GM15510 (cell line): ENCODE data around the gene TOB1.

Experiments used
- POLR2A ChIP-seq: IDR thresholded peaks from 3 replicates; pipeline ENCODE4 v1.6.1; 2011; ENCODE audit warnings: borderline replicate concordance; ENCODE audit not compliant: insufficient read length; ENCODE audit errors: extremely low read depth

Gene TOB1, protein sequence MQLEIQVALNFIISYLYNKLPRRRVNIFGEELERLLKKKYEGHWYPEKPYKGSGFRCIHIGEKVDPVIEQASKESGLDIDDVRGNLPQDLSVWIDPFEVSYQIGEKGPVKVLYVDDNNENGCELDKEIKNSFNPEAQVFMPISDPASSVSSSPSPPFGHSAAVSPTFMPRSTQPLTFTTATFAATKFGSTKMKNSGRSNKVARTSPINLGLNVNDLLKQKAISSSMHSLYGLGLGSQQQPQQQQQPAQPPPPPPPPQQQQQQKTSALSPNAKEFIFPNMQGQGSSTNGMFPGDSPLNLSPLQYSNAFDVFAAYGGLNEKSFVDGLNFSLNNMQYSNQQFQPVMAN

DNA sequence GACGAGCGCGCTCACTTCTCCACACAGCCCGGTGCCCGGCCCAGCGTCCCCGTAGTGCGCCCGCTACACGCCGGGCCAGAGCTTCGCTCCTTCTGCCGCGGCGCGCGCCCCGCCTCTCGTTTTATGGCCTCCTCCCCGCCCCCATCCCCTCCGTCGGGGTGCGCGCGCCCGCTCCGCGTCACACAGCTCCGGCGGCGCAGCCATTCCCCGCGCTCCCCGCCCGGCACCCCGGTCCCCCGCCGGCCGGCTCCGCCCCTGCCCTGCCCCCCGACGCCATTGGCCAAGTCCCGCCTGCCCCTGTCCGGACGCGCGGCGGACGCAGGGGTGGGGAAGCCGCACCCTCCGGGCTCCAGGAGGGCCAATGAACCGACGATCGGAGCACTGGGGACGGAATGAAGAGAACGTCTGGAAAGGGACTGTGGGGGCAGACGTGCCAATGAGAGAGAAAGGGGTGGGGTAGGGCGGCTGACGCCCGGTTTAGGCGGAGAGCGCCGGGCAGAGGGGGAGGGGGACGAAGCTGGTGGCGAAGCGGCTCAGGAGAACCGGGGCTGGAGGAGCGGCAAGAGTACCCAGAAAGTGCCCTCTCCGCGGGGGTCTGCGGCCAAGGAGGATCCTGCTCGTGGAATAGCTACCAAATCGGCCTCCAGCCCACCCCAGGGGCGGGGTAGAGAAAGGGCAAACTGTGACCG lies at the start of gene TOB1:
Gene TOB1, minus strand, starts transcription at position 94 of the 689 bp plus-strand sequence. CDS start 2,337 bp downstream, outside the sequence.
- TF ChIP-seq POLR2A: peak; percentile 100

DNA sequence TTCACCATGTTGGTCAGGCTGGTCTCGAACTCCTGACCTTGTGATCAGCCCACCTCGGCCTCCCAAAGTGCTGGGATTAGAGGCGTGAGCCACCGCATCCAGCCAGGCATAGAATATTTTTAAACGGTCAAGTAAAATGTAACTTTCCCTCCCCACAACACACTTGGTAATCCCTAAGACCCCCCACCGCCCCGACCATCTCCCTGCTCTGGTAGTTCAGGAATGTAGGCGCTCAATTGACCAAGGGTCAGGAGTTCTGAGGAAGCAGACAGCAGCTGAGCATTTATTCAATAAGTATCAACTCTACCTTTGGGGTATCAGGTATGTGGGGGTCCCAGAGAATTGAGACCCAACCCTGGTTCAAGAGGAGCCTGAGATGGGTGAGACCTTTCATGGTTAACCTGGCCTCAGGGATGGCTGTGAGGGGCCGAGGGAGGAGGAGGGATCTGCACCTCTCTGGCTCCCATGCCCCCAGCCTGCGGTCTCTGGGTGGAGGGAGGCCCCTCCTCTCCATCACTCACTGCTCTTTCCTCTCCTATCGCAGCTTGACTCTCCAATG lies 48.4 kb upstream of the TOB1 start:
- TF ChIP-seq POLR2A: no peak

DNA sequence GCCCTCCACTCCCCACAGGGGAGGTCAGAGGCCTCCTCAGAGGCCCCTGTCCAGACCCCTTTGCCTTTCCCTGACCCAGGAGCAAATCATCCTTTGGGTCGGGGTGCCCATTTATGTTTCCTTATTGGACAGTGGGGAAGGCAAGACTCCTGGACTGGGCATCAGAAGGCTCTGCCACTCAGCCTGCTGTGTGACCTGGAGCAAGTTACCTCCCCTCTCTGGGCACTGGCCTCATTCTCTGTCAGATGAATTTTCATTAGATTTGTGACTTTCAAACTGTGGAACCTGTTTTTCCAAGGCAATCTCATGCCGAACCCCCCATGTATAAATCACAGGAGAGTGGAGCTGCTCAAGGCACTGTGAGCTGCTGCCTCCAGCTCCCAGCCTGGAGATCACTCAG lies 47.0 kb upstream of the TOB1 start:
- TF ChIP-seq POLR2A: no peak

DNA sequence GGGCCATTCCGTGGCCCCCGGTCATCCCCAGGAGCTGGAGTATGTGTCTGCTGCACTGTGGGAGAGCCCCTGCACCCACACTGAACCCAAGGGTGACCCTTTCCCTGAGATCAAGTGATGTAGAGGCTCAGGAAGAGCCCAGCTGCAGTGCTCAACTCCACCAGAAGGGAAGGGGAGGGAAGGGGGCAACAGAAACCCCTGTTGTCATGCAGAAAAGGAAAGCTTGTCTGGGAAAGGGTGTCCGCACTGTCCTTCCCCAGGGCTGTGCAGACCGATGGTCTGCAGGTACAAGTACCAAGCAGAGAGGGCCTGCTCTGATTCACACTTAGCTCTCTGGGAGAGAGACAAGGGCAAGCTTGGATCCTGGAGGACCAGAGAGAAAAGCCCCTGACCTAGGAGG lies 45.7 kb upstream of the TOB1 start:
- no peak for TF ChIP-seq POLR2A

DNA sequence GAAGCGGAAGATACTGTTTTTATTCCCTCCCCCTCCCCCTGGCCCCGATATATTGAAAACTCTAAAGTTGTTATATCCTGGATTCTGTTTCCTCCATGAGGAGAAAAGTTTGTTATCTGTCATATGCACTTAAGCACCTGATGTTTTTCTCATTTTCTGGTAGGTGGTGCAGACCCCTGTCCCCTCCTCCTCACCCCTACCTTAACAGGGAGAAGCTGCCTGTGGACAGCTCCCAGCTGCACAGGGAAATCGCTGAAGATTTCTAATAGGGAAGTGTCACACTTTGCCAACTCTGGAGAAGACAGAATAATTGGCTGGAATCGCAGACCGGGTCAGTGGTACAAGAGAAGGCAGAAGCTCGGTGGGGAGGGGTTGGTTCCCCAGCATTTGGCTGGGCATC lies 45.3 kb upstream of the TOB1 start:
- no peak for TF ChIP-seq POLR2A

DNA sequence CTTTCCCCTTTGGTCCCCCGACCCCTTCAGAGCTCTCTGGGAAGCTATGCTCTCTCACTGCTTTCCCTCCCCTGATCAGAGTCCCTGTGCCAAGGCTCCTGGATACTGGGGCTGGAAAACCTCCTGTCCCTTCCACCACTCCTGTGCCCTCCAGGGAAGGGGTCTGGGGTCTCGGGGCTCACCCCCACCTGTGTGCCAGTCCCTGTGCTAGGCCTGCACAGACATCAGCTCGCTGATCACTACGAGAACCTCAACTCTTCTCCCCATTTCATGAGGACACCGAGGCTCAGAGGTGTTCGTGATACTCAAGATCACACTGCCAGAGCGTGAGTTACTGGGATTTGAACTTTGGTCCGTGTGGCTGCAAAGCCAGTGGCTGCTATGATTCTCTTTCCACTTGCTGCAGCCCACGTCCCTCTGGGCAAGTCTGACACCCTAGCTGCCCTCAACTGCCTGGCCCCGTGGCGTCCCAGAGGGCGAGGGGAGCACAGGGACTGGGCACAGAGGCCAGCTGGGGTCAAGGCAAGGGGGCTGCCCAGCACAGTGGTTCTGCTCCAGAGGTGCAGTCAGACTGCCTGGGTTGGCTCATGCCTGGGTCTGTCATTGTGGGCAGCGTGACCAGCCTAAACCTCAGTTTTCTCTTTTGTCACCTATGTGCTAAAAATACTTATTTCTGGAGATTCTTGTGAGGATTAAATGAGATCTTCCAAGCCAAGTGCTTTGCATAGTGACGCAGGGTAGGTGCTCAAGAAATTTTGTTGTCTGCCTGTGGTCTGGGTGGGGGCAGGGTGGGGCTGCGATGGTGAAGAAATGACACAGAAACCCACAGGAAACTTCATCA lies 43.8 kb upstream of the TOB1 start:
- TF ChIP-seq POLR2A: no peak

DNA sequence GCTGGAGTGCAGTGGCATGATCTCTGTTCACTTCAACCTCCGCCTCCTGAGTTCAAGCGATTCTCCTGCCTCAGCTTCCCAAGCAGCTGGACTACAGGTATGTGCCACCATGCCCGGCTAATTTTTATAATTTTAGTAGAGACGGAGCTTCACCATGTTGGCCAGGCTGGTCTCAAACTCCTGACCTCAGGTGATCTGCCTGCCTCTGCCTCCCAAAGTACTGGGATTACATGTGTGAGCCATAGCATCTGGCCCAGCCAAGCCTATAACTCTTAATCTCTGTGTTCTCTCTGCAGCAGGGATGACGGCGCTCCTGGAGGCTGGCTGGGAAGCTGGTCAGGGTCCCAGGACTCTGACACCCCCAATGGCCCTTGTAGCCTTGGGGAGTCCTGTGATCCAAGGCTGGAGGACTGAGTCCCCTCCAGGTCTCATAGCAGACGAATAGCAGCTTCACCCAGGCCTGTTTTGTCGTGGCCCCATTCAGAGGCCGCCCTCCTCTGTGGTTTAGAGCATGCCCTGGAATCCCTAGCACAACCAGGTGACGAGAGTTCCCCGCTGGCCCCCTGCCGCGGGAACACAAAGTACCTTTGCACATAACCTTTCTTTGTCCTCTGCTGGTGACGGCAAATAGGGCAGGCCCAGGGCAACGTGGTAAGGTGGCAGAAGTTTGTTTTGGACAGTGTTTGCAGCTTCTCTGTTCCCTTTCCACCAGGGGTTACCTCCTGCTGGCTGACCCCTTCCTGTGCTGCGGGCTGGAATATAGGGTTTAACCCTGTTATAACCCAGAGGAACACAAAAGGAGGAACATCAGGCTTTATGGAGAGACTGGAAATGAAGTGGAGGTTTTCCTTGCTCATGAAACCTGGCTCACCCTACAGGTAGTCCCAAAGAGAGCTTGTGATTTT lies 43.0 kb upstream of the TOB1 start:
- TF ChIP-seq POLR2A: no peak

DNA sequence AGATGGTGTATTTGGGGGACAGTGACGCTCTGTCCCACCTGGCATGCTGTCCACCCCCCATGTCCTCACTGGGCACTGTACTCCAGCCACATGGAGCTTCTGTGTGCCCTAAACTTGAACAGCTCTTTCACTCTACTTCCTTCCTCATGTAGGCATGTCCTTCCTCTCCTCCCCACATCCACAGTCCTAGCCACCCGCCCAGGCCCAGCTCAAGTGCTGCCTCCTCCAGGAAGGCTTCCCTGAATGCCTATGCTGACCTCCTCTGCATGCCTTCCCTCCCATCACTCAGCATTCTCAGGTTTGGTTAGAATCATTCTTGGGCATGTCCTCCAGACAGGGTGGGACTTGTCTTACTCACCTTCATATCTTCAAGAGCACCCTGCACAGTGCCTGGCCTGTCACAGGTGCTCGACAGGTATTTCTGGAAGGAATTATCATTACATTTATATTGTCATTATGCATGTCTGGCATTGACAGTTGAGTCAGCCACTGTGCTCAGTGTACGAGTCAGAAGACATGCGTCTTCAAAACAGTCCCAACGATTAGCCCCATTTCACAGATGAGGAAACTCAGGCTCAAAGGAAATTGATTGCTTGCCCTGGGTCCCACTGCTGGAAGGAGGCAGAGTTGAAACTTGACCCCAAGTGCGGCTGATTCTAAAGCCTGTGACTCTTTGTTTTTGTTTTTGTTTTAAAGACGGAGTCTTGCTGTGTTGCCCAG lies 42.1 kb upstream of the TOB1 start:
- no peak for TF ChIP-seq POLR2A

DNA sequence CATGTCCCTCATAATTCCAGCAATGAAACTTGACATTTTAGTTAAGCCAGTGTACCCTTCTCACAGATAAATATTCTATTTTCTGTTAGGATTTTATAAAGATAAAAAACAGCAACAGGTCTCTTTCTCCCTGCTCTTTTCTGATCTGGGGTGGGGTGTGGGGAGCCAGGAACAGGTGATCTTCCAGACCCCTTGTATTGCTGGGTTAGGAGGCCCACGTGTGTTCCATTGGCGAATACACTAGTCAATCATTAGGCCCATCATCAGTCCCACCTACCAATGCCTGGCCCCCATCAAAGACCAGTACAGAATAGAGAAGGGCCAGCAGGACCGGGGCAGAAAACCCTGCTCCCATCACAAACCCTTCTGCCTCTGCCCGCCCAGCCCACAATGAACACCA lies 40.3 kb upstream of the TOB1 start:
- no peak for TF ChIP-seq POLR2A

DNA sequence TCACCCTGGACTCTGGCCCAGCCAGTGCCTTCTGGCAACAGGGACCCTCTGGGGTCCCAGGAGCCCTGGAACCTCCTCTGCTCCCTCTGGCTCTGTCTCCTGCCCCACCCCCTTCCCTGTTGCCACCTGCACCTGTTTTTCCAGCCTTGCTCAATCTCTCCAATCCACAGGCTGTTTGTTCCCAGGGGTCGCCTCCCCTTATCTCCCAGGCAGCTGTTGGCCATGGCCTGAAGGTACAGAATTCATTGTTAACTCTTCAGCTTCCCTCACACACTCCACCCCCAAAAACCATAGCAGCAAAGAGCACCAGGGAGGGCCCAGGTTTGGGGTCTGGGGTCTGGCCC lies 39.3 kb upstream of the TOB1 start:
- TF ChIP-seq POLR2A: no peak

DNA sequence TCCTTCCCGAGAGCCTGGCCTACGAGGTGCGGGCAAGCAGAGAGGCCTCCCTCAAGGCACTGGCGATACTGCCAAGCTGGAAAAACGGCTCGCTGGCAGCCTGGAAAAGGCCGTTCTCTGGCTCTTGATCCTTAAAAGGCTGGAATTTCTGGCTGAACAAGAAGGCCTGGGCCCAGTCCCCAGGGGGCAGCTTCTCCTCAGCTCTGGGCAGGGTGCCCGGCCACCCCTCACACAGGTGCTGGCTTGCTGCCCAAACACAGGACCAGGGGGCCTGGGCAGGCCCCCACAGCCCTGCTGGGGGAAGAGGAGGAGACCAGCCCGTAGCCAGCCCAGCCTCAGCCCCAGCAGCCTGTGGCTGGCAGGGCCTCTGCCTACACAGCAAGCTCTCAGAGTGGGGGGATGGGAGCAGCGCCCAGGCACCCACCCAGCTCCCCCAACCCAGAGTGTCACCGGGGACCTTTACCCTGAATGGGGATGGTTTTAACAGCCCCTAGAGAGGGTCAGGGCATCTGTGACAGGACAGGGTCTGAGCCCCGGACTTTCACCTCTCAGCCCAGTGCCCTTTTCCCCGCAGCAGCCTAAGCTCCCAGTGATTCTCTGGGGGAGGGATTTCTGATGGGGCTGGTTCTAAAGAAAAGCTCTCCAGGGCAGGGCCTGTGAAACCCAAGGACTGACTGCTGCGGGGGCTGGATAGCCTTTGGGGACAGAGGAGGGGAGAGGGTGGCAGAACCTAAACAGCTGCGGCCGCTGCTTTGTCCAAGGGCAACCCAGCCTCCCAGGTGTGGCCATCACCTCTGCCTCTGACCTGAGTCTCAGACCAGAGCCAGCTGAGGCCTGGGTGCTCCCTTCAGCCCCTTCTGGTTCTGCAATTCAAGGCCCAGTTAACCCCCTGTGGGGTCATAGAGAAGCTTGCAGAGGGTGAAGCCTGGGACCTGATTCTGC lies 38.6 kb upstream of the TOB1 start:
- TF ChIP-seq POLR2A: no peak
